ENCODE results near the gene TLE4. TPM values are rescaled to one million over a fixed set of nuclear protein-coding genes. Genes with fewer than 3 reads are reported as not detected.

The TLE4 gene
- polyA plus RNA-seq, 2 of the 4 experiments (the other 2 are of a cell fraction) = 14.3 to 23.1 TPM

DNA sequence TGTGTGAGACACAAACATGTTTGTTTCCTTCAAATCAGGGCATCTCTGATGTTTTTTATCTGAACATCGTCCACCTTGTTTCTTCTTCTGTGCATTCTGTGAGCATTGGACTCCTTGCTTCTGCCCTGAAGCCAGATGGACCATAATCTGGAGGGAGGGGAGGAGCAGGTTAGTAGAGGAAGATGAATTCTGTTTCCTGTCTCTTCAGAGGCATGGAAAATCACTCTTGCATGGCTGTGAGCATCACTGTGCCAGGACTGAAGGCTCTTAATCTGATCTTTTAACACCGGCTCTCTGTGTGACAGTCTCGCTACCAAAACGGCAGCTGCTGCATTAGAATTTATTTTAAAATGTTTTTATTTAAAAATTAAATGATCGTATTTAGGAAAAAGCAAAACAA lies 43.3 kb downstream of the TLE4 start:
- ChIA-PET POLR2A (no interaction called here), CTCF (interaction anchor here (0.6 to 2.0 kb wide), 2 partner anchors 18 to 1657 kb away, joined by 3 to 5 read pairs; no protein-coding TSS in a partner anchor)
- FAIRE-seq (no peak), DNase-seq (ENCODE audit: low read depth in 1 of 2, low spot score in 1 of 2) (no peak), ATAC-seq (no peak)
- H3K27ac ChIP-seq = no peak overlapping the region
- no peak overlapping the region for H3K4me3 ChIP-seq
- H3K4me1 ChIP-seq = peaks cover 12% of the 10 kb centered on the region; the same call in 2 of the 3 replicates
- TF ChIP-seq ZFP36 (IDR thresholded peaks at IDR 0.05; ENCODE audit: borderline replicate concordance, partially characterized antibody) (no peak), EP300 (IDR thresholded peaks at IDR 0.05) (no peak), ZSCAN20 (CRISPR knock-in tag; IDR thresholded peaks at IDR 0.05) (no peak)
- TF ChIP-seq, protein P1, sequence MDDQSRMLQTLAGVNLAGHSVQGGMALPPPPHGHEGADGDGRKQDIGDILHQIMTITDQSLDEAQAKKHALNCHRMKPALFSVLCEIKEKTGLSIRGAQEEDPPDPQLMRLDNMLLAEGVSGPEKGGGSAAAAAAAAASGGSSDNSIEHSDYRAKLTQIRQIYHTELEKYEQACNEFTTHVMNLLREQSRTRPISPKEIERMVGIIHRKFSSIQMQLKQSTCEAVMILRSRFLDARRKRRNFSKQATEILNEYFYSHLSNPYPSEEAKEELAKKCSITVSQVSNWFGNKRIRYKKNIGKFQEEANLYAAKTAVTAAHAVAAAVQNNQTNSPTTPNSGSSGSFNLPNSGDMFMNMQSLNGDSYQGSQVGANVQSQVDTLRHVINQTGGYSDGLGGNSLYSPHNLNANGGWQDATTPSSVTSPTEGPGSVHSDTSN (IDR thresholded peaks at IDR 0.05) = no peak
- H3K4me2 ChIP-seq = no peak overlapping the region
- 93% methylated on average over 5 of the region's 5 CpGs for WGBS (ENCODE audit: missing lambda C conversion rate)
- H3K9me3 ChIP-seq = no peaks in the 10 kb centered on the region

DNA sequence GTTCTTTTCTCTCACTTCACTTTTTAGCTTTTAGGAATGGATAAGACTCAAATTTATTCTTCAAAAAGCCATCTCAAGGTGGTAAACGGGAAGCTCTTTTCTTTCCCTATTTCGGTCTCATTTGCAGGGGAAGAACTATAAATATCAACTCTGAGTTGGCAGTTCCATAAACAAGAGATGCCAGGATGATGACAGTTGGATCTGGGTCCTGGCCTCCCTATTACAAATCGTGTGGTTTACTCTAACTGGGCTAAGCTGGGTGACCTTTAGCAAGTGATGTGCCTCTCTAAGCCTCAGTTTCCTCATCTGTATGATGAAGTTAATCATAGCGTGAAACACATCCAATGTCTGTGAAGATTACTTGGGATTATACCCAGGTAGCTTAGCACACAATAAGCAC lies 44.2 kb downstream of the TLE4 start:
- Histone ChIP-seq H3K9me3 (no peaks in the 10 kb centered on the region), H3K4me3 (no peak overlapping the region), H3K4me2 (no peak overlapping the region), H3K4me1 (peaks cover 6% of the 10 kb centered on the region; the same call in 2 of the 3 replicates), H3K27ac (no peak overlapping the region)
- no peak for FAIRE-seq
- TF ChIP-seq, protein P2, sequence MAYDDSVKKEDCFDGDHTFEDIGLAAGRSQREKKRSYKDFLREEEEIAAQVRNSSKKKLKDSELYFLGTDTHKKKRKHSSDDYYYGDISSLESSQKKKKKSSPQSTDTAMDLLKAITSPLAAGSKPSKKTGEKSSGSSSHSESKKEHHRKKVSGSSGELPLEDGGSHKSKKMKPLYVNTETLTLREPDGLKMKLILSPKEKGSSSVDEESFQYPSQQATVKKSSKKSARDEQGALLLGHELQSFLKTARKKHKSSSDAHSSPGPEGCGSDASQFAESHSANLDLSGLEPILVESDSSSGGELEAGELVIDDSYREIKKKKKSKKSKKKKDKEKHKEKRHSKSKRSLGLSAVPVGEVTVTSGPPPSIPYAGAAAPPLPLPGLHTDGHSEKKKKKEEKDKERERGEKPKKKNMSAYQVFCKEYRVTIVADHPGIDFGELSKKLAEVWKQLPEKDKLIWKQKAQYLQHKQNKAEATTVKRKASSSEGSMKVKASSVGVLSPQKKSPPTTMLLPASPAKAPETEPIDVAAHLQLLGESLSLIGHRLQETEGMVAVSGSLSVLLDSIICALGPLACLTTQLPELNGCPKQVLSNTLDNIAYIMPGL (CRISPR knock-in tag; IDR thresholded peaks at IDR 0.05; ENCODE audit: borderline replicate concordance) = no peak
- TF ChIP-seq HOXB5 (CRISPR knock-in tag; IDR thresholded peaks at IDR 0.05) (no peak), MYC (IDR thresholded peaks at IDR 0.05; ENCODE audit: borderline replicate concordance, low read length) (no peak), FOSB (CRISPR knock-in tag; IDR thresholded peaks at IDR 0.05) (no peak), ZNF302 (CRISPR knock-in tag; IDR thresholded peaks at IDR 0.05) (no peak), NPAS2 (CRISPR knock-in tag; IDR thresholded peaks at IDR 0.05; ENCODE audit: borderline replicate concordance) (no peak), JUNB (IDR thresholded peaks at IDR 0.05) (no peak), CHD4 (IDR thresholded peaks at IDR 0.05; ENCODE audit: borderline replicate concordance) (no peak), ZFP36 (IDR thresholded peaks at IDR 0.05; ENCODE audit: borderline replicate concordance, partially characterized antibody) (no peak), GATA3 (IDR thresholded peaks at IDR 0.05; ENCODE audit: borderline replicate concordance) (no peak), CBX8 (IDR thresholded peaks at IDR 0.05) (no peak), EHF (CRISPR knock-in tag; IDR thresholded peaks at IDR 0.05) (no peak), POLR2A (IDR thresholded peaks at IDR 0.05; ENCODE audit: low read length) (no peak)
- TF ChIP-seq, protein P3, sequence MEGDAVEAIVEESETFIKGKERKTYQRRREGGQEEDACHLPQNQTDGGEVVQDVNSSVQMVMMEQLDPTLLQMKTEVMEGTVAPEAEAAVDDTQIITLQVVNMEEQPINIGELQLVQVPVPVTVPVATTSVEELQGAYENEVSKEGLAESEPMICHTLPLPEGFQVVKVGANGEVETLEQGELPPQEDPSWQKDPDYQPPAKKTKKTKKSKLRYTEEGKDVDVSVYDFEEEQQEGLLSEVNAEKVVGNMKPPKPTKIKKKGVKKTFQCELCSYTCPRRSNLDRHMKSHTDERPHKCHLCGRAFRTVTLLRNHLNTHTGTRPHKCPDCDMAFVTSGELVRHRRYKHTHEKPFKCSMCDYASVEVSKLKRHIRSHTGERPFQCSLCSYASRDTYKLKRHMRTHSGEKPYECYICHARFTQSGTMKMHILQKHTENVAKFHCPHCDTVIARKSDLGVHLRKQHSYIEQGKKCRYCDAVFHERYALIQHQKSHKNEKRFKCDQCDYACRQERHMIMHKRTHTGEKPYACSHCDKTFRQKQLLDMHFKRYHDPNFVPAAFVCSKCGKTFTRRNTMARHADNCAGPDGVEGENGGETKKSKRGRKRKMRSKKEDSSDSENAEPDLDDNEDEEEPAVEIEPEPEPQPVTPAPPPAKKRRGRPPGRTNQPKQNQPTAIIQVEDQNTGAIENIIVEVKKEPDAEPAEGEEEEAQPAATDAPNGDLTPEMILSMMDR (IDR thresholded peaks at IDR 0.05) = no peak
- TF ChIP-seq, protein P4, sequence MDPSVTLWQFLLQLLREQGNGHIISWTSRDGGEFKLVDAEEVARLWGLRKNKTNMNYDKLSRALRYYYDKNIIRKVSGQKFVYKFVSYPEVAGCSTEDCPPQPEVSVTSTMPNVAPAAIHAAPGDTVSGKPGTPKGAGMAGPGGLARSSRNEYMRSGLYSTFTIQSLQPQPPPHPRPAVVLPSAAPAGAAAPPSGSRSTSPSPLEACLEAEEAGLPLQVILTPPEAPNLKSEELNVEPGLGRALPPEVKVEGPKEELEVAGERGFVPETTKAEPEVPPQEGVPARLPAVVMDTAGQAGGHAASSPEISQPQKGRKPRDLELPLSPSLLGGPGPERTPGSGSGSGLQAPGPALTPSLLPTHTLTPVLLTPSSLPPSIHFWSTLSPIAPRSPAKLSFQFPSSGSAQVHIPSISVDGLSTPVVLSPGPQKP (IDR thresholded peaks at IDR 0.05; ENCODE audit: low read depth, low read length) = no peak
- CTCF ChIA-PET = interaction anchor here (0.6 to 2.0 kb wide), 3 partner anchors 9 to 1116 kb away, joined by 3 to 5 read pairs (median 3); no protein-coding TSS in a partner anchor
- ATAC-seq = no peak
- 75% methylated on average over 4 of the region's 4 CpGs for WGBS (ENCODE audit: missing lambda C conversion rate)
- POLR2A ChIA-PET = interaction anchor here (0.9 kb wide), 1 partner anchor 14 kb away, joined by 3 read pairs; no protein-coding TSS in a partner anchor
- DNase-seq (ENCODE audit: low read depth in 1 of 2, low spot score in 1 of 2) = no peak

DNA sequence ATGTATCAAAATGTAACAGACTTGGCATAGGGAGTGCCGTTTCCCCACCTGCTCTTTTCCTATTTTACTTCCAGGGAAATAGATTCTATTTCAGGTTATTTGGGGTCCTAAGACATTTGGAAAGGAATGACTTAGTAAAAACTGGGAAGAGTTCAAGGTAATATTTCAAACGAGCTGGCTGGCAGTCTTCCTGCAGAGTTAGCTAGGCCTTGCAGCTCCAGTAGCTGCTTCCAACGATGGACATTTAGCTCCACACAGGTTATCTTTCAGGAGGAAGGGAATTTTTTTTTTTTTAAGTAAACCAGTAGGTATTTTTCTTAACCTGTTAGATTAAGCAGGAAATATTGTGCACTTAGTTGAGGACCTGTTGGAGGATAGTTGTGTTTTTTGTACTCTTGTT lies 45.2 kb downstream of the TLE4 start:
- H3K9me3 ChIP-seq = no peaks in the 10 kb centered on the region
- FAIRE-seq = no peak
- no peak overlapping the region for H3K4me2 ChIP-seq
- H3K27ac ChIP-seq = no peak overlapping the region
- ATAC-seq = no peak
- H3K4me3 ChIP-seq = no peak overlapping the region
- POLR2A ChIA-PET = no interaction called here
- H3K4me1 ChIP-seq = no peaks in the 10 kb centered on the region
- CTCF ChIA-PET = interaction anchor here (1.1 to 2.0 kb wide), 3 partner anchors 8 to 20 kb away, joined by 3 to 5 read pairs (median 3); no protein-coding TSS in a partner anchor
- no peak for DNase-seq (ENCODE audit: low read depth in 1 of 2, low spot score in 1 of 2)
- WGBS (ENCODE audit: missing lambda C conversion rate) = 85% methylated on average over 3 of the region's 3 CpGs
- no peak for TF ChIP-seq TFCP2L1 (CRISPR knock-in tag; IDR thresholded peaks at IDR 0.05)
- TF ChIP-seq HDAC2 (IDR thresholded peaks at IDR 0.05) = no peak
- no peak for TF ChIP-seq POLR2AphosphoS2 (conservative IDR thresholded peaks at IDR 0.05; ENCODE audit: low read length)
- no peak for TF ChIP-seq MAFK (IDR thresholded peaks at IDR 0.05; ENCODE audit: partially characterized antibody)
- no peak for TF ChIP-seq EHF (CRISPR knock-in tag; IDR thresholded peaks at IDR 0.05)
- TF ChIP-seq, protein P5, sequence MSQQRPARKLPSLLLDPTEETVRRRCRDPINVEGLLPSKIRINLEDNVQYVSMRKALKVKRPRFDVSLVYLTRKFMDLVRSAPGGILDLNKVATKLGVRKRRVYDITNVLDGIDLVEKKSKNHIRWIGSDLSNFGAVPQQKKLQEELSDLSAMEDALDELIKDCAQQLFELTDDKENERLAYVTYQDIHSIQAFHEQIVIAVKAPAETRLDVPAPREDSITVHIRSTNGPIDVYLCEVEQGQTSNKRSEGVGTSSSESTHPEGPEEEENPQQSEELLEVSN (IDR thresholded peaks at IDR 0.05; ENCODE audit: borderline replicate concordance, low read depth) = no peak
- TF ChIP-seq HOXB5 (CRISPR knock-in tag; IDR thresholded peaks at IDR 0.05) = no peak
- no peak for TF ChIP-seq ZNF302 (CRISPR knock-in tag; IDR thresholded peaks at IDR 0.05)
- no peak for TF ChIP-seq ZSCAN20 (CRISPR knock-in tag; IDR thresholded peaks at IDR 0.05)
- TF ChIP-seq RNF2 (IDR thresholded peaks at IDR 0.05; ENCODE audit: borderline replicate concordance, low read depth) = no peak
- no peak for TF ChIP-seq CHD2 (IDR thresholded peaks at IDR 0.05; ENCODE audit: low read length, partially characterized antibody)
- TF ChIP-seq HEYL (CRISPR knock-in tag; IDR thresholded peaks at IDR 0.05) = no peak
- TF ChIP-seq NFE2L2 (conservative IDR thresholded peaks at IDR 0.05; ENCODE audit: low read length) = no peak
- no peak for TF ChIP-seq ESRRA (IDR thresholded peaks at IDR 0.05; ENCODE audit: borderline replicate concordance, low read length)
- TF ChIP-seq RAD21 (conservative IDR thresholded peaks at IDR 0.05 in 1 of 2, IDR thresholded peaks at IDR 0.05 in 1 of 2) = no peak

All from A549 (cell line).